PC-9 (cell line): ENCODE data around the gene RNU11. TPM values are rescaled to one million over a fixed set of nuclear protein-coding genes. Genes with fewer than 3 reads are reported as not detected.
"Not testable (repeated sequence)": the region's sequence is repeated elsewhere in the genome, so short reads cannot be mapped to it uniquely, and the experiment has no call there.

Experiments used
- BruUV-seq: library from RNA; stranded (reverse); fragments of 400-500 nt; replicated peaks from 2 replicates; lab custom pipeline; 2021; lab: Mats Ljungman, UMichigan
- CTCF ChIA-PET: fragments of 300-600 bp; sonication (Branson Sonifier 250); formaldehyde crosslinking; loops from one replicate; lab custom pipeline; 2022; ENCODE audit warnings: antibody characterized with exemption; lab: Charles Lee
- POLR2A ChIA-PET: fragments of 300-600 bp; sonication (Branson Sonifier 250); formaldehyde crosslinking; loops from one replicate; lab custom pipeline; 2022; ENCODE audit warnings: antibody characterized with exemption; ENCODE audit not compliant: unreplicated experiment; lab: Charles Lee
- DNase-seq, 2 experiments: peaks; one replicate each; pipeline versions ENCODE4 v3.0.0 to v3.0.0-alpha.2; 2015 to 2022; ENCODE audit warnings: mixed read lengths in 1 of 2
- H2AFZ ChIP-seq: fragments of 200-600 bp; sonication (generic); 2 replicates; pipeline ENCODE4 v1.8.1; 2017; ENCODE audit warnings: antibody characterized with exemption
- H3F3A ChIP-seq: fragments of 200-600 bp; sonication (generic); 2 replicates; pipeline ENCODE4 v1.8.1; 2017; ENCODE audit warnings: antibody characterized with exemption, mild to moderate bottlenecking, low read depth; ENCODE audit not compliant: insufficient read depth
- H3K27ac ChIP-seq: fragments of 200-600 bp; sonication (generic); 2 replicates; pipeline ENCODE4 v1.6.1; 2016; ENCODE audit warnings: mixed run types
- H3K27me3 ChIP-seq: fragments of 200-600 bp; sonication (generic); 2 replicates; pipeline ENCODE4 v1.6.1; 2016; ENCODE audit warnings: low read depth, mixed run types; ENCODE audit not compliant: insufficient read depth
- H3K36me3 ChIP-seq: fragments of 200-600 bp; sonication (generic); 2 replicates; pipeline ENCODE4 v1.6.1; 2016; ENCODE audit warnings: low read depth, mixed run types
- H3K4me1 ChIP-seq: fragments of 200-600 bp; sonication (generic); replicated peaks from 2 replicates; pipeline ENCODE4 v1.6.1; 2016; ENCODE audit warnings: mixed run types; ENCODE audit not compliant: insufficient read depth
- H3K4me2 ChIP-seq: fragments of 200-600 bp; sonication (generic); 2 replicates; pipeline ENCODE4 v1.6.1; 2017; ENCODE audit warnings: mixed run types
- H3K4me3 ChIP-seq: fragments of 200-600 bp; sonication (generic); 2 replicates; pipeline ENCODE4 v1.6.1; 2016; ENCODE audit warnings: mixed run types
- H3K79me2 ChIP-seq: fragments of 200-600 bp; sonication (generic); 2 replicates; pipeline ENCODE4 v1.6.1; 2017; ENCODE audit warnings: low read depth, mixed run types
- H3K9me2 ChIP-seq: fragments of 200-600 bp; sonication (generic); 2 replicates; pipeline ENCODE4 v1.8.1; 2017; ENCODE audit warnings: mild to moderate bottlenecking; ENCODE audit not compliant: insufficient read depth
- H3K9me3 ChIP-seq: fragments of 200-600 bp; sonication (generic); 2 replicates; pipeline ENCODE4 v1.8.1; 2016; ENCODE audit warnings: low read depth; ENCODE audit not compliant: insufficient read depth
- H4K20me1 ChIP-seq: fragments of 200-600 bp; sonication (generic); 2 replicates; pipeline ENCODE4 v1.8.1; 2017; ENCODE audit not compliant: insufficient read depth
- EZH2 ChIP-seq: fragments of 200-600 bp; sonication (generic); IDR thresholded peaks from 2 replicates; pipeline ENCODE4 v1.8.0; 2017; ENCODE audit warnings: antibody characterized with exemption, low read depth
- intact Hi-C: fragments of 100-400 bp; cut with micrococcal nuclease; formaldehyde crosslinking; loops from one replicate; pipeline ENCODE4 v1.10.0; 2022; ENCODE audit not compliant: unreplicated experiment
- total RNA-seq: library from RNA; stranded (reverse); gene quantifications from 2 replicates; pipeline ENCODE4 v1.2.3, GENCODE V29; 2021
- TF ChIP-seq, protein P1 (sequence below): fragments of 200-600 bp; sonication (generic); conservative IDR thresholded peaks from 2 replicates; pipeline ENCODE4 v1.6.1; 2017; ENCODE audit warnings: mixed run types, antibody characterized with exemption, mild to moderate bottlenecking, moderate library complexity

Gene RNU11
- total RNA-seq, 1 experiment from 2014 or later = not detected

DNA sequence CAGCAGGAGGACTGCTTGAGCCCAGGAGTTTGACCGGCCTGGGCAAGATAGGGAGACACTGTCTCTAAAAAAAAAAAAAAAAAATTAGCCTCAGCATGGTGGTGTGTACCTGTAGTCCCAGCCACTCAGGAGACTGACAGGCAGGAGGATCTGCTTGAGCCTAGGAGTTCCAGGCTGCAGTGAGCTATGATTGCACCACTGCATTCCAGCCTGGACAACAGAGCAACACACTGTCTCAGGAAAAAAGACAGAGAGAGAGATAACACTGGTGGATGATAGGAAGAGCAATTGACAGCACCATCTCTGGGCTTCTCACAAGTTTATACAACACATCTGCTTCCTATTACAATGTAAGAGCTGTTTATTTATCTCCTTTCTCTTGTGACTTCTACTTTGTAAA lies 2.4 kb upstream of the RNU11 start:
- intact Hi-C loops = loop anchor here (5.0 to 10.0 kb wide), 2 partner anchors 139 to 559 kb away; partner anchors contain the start of gene RCC1
- no TSS peak for BruUV-seq
- Histone ChIP-seq H3K27me3 (no peaks in the 10 kb centered on the region), H3K36me3 (no peaks in the 10 kb centered on the region), H3K9me3 (no peaks in the 10 kb centered on the region), H2AFZ (no peak overlapping the region), H3K79me2 (peaks cover 21% of the 10 kb centered on the region), H3K4me1 (peaks cover 24% of the 10 kb centered on the region), H4K20me1 (no peaks in the 10 kb centered on the region), H3K4me2 (no peak overlapping the region), H3F3A (peaks cover 32% of the 10 kb centered on the region), H3K4me3 (no peak overlapping the region), H3K9me2 (no peaks in the 10 kb centered on the region), H3K27ac (no peak overlapping the region)
- TF ChIP-seq, protein P1, sequence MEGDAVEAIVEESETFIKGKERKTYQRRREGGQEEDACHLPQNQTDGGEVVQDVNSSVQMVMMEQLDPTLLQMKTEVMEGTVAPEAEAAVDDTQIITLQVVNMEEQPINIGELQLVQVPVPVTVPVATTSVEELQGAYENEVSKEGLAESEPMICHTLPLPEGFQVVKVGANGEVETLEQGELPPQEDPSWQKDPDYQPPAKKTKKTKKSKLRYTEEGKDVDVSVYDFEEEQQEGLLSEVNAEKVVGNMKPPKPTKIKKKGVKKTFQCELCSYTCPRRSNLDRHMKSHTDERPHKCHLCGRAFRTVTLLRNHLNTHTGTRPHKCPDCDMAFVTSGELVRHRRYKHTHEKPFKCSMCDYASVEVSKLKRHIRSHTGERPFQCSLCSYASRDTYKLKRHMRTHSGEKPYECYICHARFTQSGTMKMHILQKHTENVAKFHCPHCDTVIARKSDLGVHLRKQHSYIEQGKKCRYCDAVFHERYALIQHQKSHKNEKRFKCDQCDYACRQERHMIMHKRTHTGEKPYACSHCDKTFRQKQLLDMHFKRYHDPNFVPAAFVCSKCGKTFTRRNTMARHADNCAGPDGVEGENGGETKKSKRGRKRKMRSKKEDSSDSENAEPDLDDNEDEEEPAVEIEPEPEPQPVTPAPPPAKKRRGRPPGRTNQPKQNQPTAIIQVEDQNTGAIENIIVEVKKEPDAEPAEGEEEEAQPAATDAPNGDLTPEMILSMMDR = no peak
- TF ChIP-seq EZH2 = no peak
- POLR2A ChIA-PET = interaction anchor here (0.6 kb wide), 2 partner anchors 81 to 91 kb away, joined by 4 to 33 read pairs; partner anchors contain the start of gene YTHDF2
- CTCF ChIA-PET = interaction anchor here (0.6 kb wide), 3 partner anchors 69 to 587 kb away, joined by 4 to 9 read pairs (median 4); no protein-coding TSS in a partner anchor
- DNase-seq = no peak

DNA sequence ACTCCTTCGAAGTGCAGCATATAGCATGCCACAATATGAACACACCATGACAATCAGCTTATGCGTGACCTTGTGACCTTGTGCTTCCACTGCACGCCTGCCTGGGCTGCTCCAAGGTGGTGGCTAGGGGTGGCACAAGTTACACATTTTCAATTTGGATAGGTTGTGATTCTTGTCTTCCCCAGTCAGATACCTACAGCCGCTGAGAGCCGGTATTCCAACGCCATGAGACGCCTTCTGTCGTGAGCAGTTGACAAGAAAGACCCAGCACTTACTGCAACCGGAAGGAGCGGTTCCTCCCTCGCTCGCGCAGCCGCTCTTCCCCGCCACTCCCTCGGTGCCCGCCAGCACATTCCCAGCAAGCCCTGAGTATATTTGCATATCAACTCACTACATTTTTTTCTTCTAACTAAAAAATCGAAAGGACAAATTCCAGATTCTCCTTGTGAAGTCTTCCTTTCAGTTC lies 359 bp upstream of the RNU11 start:
- H3K27ac ChIP-seq = peak overlapping the region; percentile 96
- peak overlapping the region; percentile 52; the same call in 1 of the 2 replicates for H3K4me3 ChIP-seq
- CTCF ChIA-PET = interaction anchor here (0.7 to 1.0 kb wide), 3 partner anchors 30 to 960 kb away, joined by 4 to 14 read pairs (median 6); partner anchors contain the start of gene YTHDF2
- peaks cover 32% of the 10 kb centered on the region for H3F3A ChIP-seq
- no peaks in the 10 kb centered on the region for H3K9me3 ChIP-seq
- H4K20me1 ChIP-seq = no peaks in the 10 kb centered on the region
- DNase-seq = peak; percentile 77 to 86
- POLR2A ChIA-PET = interaction anchor here (0.6 to 1.4 kb wide), 7 partner anchors 20 to 413 kb away, joined by 5 to 19 read pairs (median 11); partner anchors contain the start of genes GMEB1 and YTHDF2
- BruUV-seq = no TSS peak
- H3K79me2 ChIP-seq = peaks cover 7% of the 10 kb centered on the region; the same call in 1 of the 2 replicates
- intact Hi-C loops = loop anchor here (5.0 to 10.0 kb wide), 2 partner anchors 141 to 557 kb away; partner anchors contain the start of gene RCC1
- H3K36me3 ChIP-seq = no peaks in the 10 kb centered on the region
- no peaks in the 10 kb centered on the region for H3K27me3 ChIP-seq
- no peaks in the 10 kb centered on the region for H3K9me2 ChIP-seq
- peak overlapping the region; percentile 81 for H3K4me2 ChIP-seq
- peak overlapping the region; percentile 68 for H2AFZ ChIP-seq
- H3K4me1 ChIP-seq = peaks cover 24% of the 10 kb centered on the region
- TF ChIP-seq EZH2 = no peak
- TF ChIP-seq, protein P1 = no peak

DNA sequence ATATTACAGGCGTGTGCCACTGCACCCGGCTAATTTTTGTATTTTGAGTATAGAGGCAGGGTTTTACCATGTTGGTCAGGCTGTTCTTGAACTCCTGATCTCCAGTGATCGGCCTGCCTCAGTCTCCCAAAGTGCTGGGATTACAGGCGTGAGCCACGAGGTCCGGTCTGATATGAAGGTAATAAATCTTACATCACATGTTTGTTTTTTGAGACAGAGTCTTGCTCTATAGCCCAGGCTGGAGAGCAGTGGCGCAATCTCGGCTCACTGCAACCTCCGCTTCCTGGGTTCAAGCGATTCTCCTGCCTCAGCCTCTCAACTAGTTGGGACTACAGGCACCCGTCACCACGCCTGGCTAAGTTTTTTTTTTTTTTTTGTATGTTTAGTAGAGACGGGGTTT lies 4.7 kb downstream of the RNU11 start:
- H3K36me3 ChIP-seq, H3K9me2 ChIP-seq, H3K27me3 ChIP-seq, H3K4me1 ChIP-seq, CTCF ChIA-PET, H3K9me3 ChIP-seq, H3K79me2 ChIP-seq, H4K20me1 ChIP-seq, H2AFZ ChIP-seq, BruUV-seq, H3K4me3 ChIP-seq, intact Hi-C loops, DNase-seq, POLR2A ChIA-PET, H3K4me2 ChIP-seq, H3K27ac ChIP-seq: not testable (repeated sequence)
- H3F3A ChIP-seq = peaks cover 15% of the 10 kb centered on the region
